Measurements from ENCODE around the gene PSMC5. TPM values are rescaled to one million over a fixed set of nuclear protein-coding genes. Genes with fewer than 3 reads are reported as not detected.

The PSMC5 gene
- polyA plus RNA-seq, 1 donor from 2014 or later, result 69.5 TPM

DNA sequence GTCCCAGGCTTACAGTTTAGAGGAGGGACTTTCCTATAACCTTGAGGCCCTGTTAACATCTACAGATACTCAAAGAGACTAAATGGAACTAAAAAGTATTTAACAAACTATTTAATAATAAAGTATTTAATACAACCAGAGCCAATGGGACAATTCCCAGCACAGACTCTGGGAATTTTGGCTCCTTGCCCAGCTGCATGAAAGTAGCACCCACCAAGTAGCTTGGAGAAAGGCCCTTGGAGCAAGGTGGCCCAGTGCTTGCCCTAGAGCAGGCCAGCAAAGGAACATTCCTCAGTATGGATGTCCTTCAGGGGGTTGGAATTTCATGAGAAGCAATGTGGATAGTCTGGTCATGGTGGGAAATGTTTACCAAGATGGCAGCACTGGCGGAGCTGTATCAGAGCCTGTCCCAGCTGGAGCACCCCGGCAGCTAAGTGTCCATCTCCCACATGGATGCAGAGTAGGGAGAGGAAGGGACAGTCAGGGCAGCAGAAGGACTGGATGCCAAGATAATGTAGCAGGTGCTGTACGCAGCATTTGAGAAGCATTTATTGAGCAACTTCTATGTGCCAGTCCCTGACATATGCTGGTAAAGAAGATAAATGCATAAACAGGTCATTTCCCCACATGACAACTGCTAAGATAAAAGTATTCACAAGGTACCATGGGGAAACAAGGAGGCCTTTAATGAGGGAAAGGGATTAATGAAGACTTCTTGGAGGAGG lies 20.5 kb downstream of the PSMC5 start:
- Histone ChIP-seq H4K20me1 (ENCODE audit: insufficient read depth) (no peaks in the 10 kb centered on the region), H3K79me2 (replicated peaks; ENCODE audit: insufficient read depth, low read length) (no peaks in the 10 kb centered on the region), H3K9me2 (ENCODE audit: insufficient read depth, low read length) (no peaks in the 10 kb centered on the region), H2AFZ (ENCODE audit: low read depth, low read length) (no peak overlapping the region), H3F3A (ENCODE audit: insufficient read depth, low read length, poor library complexity, severe bottlenecking) (no peaks in the 10 kb centered on the region), H3K36me3 (ENCODE audit: insufficient read depth, low read length) (no peaks in the 10 kb centered on the region), H3K4me3 (ENCODE audit: low read length) (no peak overlapping the region), H3K4me2 (ENCODE audit: low read length) (no peak overlapping the region), H3K9ac (ENCODE audit: low read length) (no peak overlapping the region), H3K9me3 (ENCODE audit: low read length) (no peaks in the 10 kb centered on the region), H3K27ac (ENCODE audit: low read length) (no peak overlapping the region), H3K27me3 (ENCODE audit: insufficient read depth, low read depth, low read length) (no peaks in the 10 kb centered on the region)
- no peak for TF ChIP-seq TAF1 (IDR thresholded peaks at IDR 0.05; ENCODE audit: low read depth)
- TF ChIP-seq EZH2 (IDR thresholded peaks at IDR 0.05; ENCODE audit: borderline replicate concordance, insufficient read depth, low read length, poor library complexity, severe bottlenecking), result no peak
- no peak for TF ChIP-seq EP300 (conservative IDR thresholded peaks at IDR 0.05; ENCODE audit: poor library complexity, severe bottlenecking)
- TF ChIP-seq RAD21 (conservative IDR thresholded peaks at IDR 0.05), result no peak
- no peak for TF ChIP-seq MXI1 (conservative IDR thresholded peaks at IDR 0.05; ENCODE audit: poor library complexity, severe bottlenecking)

DNA sequence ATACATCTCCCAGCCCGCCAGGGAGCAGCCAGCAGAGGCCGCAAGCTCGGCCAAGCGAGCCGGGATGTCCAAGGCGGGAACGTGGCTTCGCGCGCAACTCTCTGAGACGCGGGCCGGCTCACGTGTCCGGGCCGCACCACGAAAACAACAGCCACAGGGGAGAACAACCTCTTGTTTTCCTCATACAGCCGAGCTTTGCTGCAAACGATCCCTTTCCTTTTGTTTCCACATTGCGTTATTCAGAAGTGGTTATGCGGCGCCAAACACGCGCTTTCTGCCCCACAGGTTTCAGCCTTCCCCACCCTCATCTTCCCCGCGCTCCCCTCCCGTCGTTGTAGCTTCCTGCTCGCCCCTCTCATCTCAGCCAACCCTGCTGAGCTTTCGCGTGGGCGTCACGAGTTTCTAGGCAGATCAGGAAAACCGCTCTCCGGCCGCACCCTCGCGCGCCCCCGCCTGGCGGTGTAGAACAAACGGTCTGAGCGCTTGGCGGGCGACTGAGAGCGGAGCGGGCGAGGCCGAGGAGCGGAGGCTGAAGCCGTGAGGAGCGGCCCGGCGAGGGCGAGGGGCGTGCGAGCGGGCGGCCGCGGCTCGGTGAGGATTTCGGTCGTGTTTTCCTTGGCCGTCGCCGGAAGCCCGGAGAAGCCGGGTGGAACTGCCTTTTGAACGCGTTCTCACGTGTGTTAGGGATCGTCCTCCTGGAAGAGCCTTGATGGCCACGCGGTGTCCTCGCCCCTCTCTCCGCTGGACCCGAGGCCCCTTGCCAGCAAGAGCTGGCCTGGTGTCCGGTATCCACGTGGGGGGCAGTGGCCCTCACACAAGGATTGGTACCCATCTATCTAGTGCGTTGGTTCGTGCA lies 21.8 kb downstream of the PSMC5 start:
- H3K4me3 ChIP-seq (ENCODE audit: low read length), result peak overlapping the region; percentile 38
- no peaks in the 10 kb centered on the region for H3K27me3 ChIP-seq (ENCODE audit: insufficient read depth, low read depth, low read length)
- no peak overlapping the region for H3K4me2 ChIP-seq (ENCODE audit: low read length)
- no peaks in the 10 kb centered on the region for H3K9me2 ChIP-seq (ENCODE audit: insufficient read depth, low read length)
- peak overlapping the region; percentile 5 for H2AFZ ChIP-seq (ENCODE audit: low read depth, low read length)
- no peak for TF ChIP-seq SMC3 (conservative IDR thresholded peaks at IDR 0.05; ENCODE audit: poor library complexity)
- no peak for TF ChIP-seq RAD21 (conservative IDR thresholded peaks at IDR 0.05)
- TF ChIP-seq MXI1 (conservative IDR thresholded peaks at IDR 0.05; ENCODE audit: poor library complexity, severe bottlenecking), result no peak
- no peak for TF ChIP-seq EZH2 (IDR thresholded peaks at IDR 0.05; ENCODE audit: borderline replicate concordance, insufficient read depth, low read length, poor library complexity, severe bottlenecking)
- TF ChIP-seq, protein P1, sequence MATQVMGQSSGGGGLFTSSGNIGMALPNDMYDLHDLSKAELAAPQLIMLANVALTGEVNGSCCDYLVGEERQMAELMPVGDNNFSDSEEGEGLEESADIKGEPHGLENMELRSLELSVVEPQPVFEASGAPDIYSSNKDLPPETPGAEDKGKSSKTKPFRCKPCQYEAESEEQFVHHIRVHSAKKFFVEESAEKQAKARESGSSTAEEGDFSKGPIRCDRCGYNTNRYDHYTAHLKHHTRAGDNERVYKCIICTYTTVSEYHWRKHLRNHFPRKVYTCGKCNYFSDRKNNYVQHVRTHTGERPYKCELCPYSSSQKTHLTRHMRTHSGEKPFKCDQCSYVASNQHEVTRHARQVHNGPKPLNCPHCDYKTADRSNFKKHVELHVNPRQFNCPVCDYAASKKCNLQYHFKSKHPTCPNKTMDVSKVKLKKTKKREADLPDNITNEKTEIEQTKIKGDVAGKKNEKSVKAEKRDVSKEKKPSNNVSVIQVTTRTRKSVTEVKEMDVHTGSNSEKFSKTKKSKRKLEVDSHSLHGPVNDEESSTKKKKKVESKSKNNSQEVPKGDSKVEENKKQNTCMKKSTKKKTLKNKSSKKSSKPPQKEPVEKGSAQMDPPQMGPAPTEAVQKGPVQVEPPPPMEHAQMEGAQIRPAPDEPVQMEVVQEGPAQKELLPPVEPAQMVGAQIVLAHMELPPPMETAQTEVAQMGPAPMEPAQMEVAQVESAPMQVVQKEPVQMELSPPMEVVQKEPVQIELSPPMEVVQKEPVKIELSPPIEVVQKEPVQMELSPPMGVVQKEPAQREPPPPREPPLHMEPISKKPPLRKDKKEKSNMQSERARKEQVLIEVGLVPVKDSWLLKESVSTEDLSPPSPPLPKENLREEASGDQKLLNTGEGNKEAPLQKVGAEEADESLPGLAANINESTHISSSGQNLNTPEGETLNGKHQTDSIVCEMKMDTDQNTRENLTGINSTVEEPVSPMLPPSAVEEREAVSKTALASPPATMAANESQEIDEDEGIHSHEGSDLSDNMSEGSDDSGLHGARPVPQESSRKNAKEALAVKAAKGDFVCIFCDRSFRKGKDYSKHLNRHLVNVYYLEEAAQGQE (IDR thresholded peaks at IDR 0.05; ENCODE audit: borderline replicate concordance), result no peak
- TF ChIP-seq POLR2AphosphoS5 (IDR thresholded peaks at IDR 0.05), result no peak
- TF ChIP-seq EP300 (conservative IDR thresholded peaks at IDR 0.05; ENCODE audit: poor library complexity, severe bottlenecking), result no peak
- TF ChIP-seq, protein P2, sequence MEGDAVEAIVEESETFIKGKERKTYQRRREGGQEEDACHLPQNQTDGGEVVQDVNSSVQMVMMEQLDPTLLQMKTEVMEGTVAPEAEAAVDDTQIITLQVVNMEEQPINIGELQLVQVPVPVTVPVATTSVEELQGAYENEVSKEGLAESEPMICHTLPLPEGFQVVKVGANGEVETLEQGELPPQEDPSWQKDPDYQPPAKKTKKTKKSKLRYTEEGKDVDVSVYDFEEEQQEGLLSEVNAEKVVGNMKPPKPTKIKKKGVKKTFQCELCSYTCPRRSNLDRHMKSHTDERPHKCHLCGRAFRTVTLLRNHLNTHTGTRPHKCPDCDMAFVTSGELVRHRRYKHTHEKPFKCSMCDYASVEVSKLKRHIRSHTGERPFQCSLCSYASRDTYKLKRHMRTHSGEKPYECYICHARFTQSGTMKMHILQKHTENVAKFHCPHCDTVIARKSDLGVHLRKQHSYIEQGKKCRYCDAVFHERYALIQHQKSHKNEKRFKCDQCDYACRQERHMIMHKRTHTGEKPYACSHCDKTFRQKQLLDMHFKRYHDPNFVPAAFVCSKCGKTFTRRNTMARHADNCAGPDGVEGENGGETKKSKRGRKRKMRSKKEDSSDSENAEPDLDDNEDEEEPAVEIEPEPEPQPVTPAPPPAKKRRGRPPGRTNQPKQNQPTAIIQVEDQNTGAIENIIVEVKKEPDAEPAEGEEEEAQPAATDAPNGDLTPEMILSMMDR (IDR thresholded peaks at IDR 0.05; ENCODE audit: poor library complexity, severe bottlenecking), result no peak
- no peak for TF ChIP-seq TAF1 (IDR thresholded peaks at IDR 0.05; ENCODE audit: low read depth)
- H4K20me1 ChIP-seq (ENCODE audit: insufficient read depth), result no peaks in the 10 kb centered on the region
- no peaks in the 10 kb centered on the region for H3K79me2 ChIP-seq (replicated peaks; ENCODE audit: insufficient read depth, low read length)
- no peaks in the 10 kb centered on the region for H3F3A ChIP-seq (ENCODE audit: insufficient read depth, low read length, poor library complexity, severe bottlenecking)
- no peak overlapping the region for H3K9ac ChIP-seq (ENCODE audit: low read length)
- H3K9me3 ChIP-seq (ENCODE audit: low read length), result no peaks in the 10 kb centered on the region
- H3K27ac ChIP-seq (ENCODE audit: low read length), result no peak overlapping the region
- H3K36me3 ChIP-seq (ENCODE audit: insufficient read depth, low read length), result no peaks in the 10 kb centered on the region
